Measurements from ENCODE around the gene RTEL1. TPM values are rescaled to one million over a fixed set of nuclear protein-coding genes. Genes with fewer than 3 reads are reported as not detected.
A peak's percentile ranks its signal among the peaks of the same experiment; 100 is the strongest.
"Not testable (repeated sequence)": the region's sequence is repeated elsewhere in the genome, so short reads cannot be mapped to it uniquely, and the experiment has no call there.

Gene RTEL1
- total and polyA plus RNA-seq, 8 donors: 7.6 to 70.4 (median 16.1) TPM

GRCh38 chr20:63626424-63627128 lies 31.5 kb upstream of the RTEL1 start, which contains the start of gene GMEB2:
TSS of gene GMEB2 (minus strand) at chr20:63627101. CDS start at chr20:63619397, 7,704 bp downstream.
- TF ChIP-seq POLR2A (IDR thresholded peaks at IDR 0.05) (no peak), POLR2AphosphoS5 (IDR thresholded peaks at IDR 0.05) (peak in 2 of 3 donors; percentile 39 to 65)
- Histone ChIP-seq H3K27me3 (no peaks in the 10 kb centered on the region), H3K27ac (peak within 1 kb of the TSS; percentile 94 to 99 (median 98)), H3K4me1 (peaks cover 17 to 45% (median 33%) of the 10 kb centered on the region in 4 donors), H3K4me3 (peak within 1 kb of the TSS; percentile 67 to 93 (median 80)), H3K36me3 (no peaks in the 10 kb centered on the region), H3K9me3 (no peaks in the 10 kb centered on the region)
- peak; percentile 76 to 92 for DNase-seq
- 0 to 1% (median 0%) methylated on average over 19 to 114 of the region's 114 CpGs for WGBS, 5 donors
- intact Hi-C loops (cut with DNase I; ENCODE audit: low total_unique reads): no loop called here

GRCh38 chr20:63627129-63627750 lies 30.9 kb upstream of the RTEL1 start:
- intact Hi-C loops (cut with DNase I; ENCODE audit: low total_unique reads): no loop called here
- H3K9me3 ChIP-seq: no peaks in the 10 kb centered on the region
- peaks cover 17 to 45% (median 33%) of the 10 kb centered on the region in 4 donors for H3K4me1 ChIP-seq
- 0 to 2% (median 0%) methylated on average over 37 to 65 of the region's 68 CpGs for WGBS, 5 donors
- H3K27ac ChIP-seq: peak overlapping the region; percentile 94 to 99 (median 98)
- H3K4me3 ChIP-seq: peak overlapping the region; percentile 67 to 93 (median 80)
- no peaks in the 10 kb centered on the region for H3K36me3 ChIP-seq
- no peaks in the 10 kb centered on the region for H3K27me3 ChIP-seq
- peak; percentile 96 to 98 for DNase-seq
- no peak for TF ChIP-seq CTCF (IDR thresholded peaks at IDR 0.05)
- peak in 1 of 4 donors; percentile 50 for TF ChIP-seq POLR2A (IDR thresholded peaks at IDR 0.05)
- no peak for TF ChIP-seq EP300 (IDR thresholded peaks at IDR 0.05)
- peak; percentile 40 to 86 (median 85) for TF ChIP-seq POLR2AphosphoS5 (IDR thresholded peaks at IDR 0.05)

GRCh38 chr20:63627751-63628245 lies 30.3 kb upstream of the RTEL1 start:
- no peaks in the 10 kb centered on the region for H3K9me3 ChIP-seq
- H3K27ac ChIP-seq: peak overlapping the region; percentile 94 to 99 (median 98)
- H3K27me3 ChIP-seq: no peaks in the 10 kb centered on the region
- DNase-seq: no peak
- H3K36me3 ChIP-seq: no peaks in the 10 kb centered on the region
- 4 to 16% (median 10%) methylated on average over 22 to 28 of the region's 28 CpGs for WGBS, 5 donors
- peaks cover 17 to 45% (median 33%) of the 10 kb centered on the region in 4 donors for H3K4me1 ChIP-seq
- TF ChIP-seq EP300 (IDR thresholded peaks at IDR 0.05) (no peak), POLR2A (IDR thresholded peaks at IDR 0.05) (no peak), CTCF (IDR thresholded peaks at IDR 0.05) (no peak), POLR2AphosphoS5 (IDR thresholded peaks at IDR 0.05) (no peak)
- intact Hi-C loops (cut with DNase I; ENCODE audit: low total_unique reads): no loop called here
- H3K4me3 ChIP-seq: peak overlapping the region; percentile 67 to 93 (median 80)

GRCh38 chr20:63628246-63628975 lies 29.7 kb upstream of the RTEL1 start:
- peak overlapping the region; percentile 67 to 93 (median 80) for H3K4me3 ChIP-seq
- no peaks in the 10 kb centered on the region for H3K9me3 ChIP-seq
- peaks cover 17 to 45% (median 33%) of the 10 kb centered on the region in 4 donors for H3K4me1 ChIP-seq
- no peaks in the 10 kb centered on the region for H3K36me3 ChIP-seq
- 14 to 31% (median 20%) methylated on average over 22 of the region's 22 CpGs for WGBS, 5 donors
- H3K27me3 ChIP-seq: no peaks in the 10 kb centered on the region
- DNase-seq: peak; percentile 64 to 88
- no peak for TF ChIP-seq CTCF (IDR thresholded peaks at IDR 0.05)
- no peak for TF ChIP-seq POLR2A (IDR thresholded peaks at IDR 0.05)
- no peak for TF ChIP-seq EP300 (IDR thresholded peaks at IDR 0.05)
- TF ChIP-seq POLR2AphosphoS5 (IDR thresholded peaks at IDR 0.05): peak; percentile 32 to 71 (median 49)
- peak overlapping the region; percentile 94 to 99 (median 98) for H3K27ac ChIP-seq
- intact Hi-C loops (cut with DNase I; ENCODE audit: low total_unique reads): no loop called here

- intact Hi-C loops (cut with DNase I; ENCODE audit: low total_unique reads); H3K36me3 ChIP-seq; H3K4me3 ChIP-seq; H3K27me3 ChIP-seq; H3K9me3 ChIP-seq; DNase-seq: not testable (repeated sequence)
- Histone ChIP-seq H3K4me1 (peaks cover 13 to 26% (median 23%) of the 10 kb centered on the region in 4 donors), H3K27ac (peak overlapping the region in 3 of 5 donors; percentile 21 to 29 (median 22))
- 90 to 95% (median 93%) methylated on average over 6 of the region's 6 CpGs for WGBS, 5 donors
Measured at GRCh38 chr20:63630956-63631355, 27.2 kb upstream of the RTEL1 start.

GRCh38 chr20:63631426-63631825 lies 26.7 kb upstream of the RTEL1 start:
- H3K9me3 ChIP-seq; DNase-seq; H3K4me3 ChIP-seq; H3K36me3 ChIP-seq; intact Hi-C loops (cut with DNase I; ENCODE audit: low total_unique reads); H3K27me3 ChIP-seq: not testable (repeated sequence)
- WGBS, 5 donors: 25 to 48% (median 44%) methylated on average over 10 of the region's 10 CpGs
- H3K27ac ChIP-seq: peak overlapping the region in 2 of 5 donors; percentile 21 to 29
- H3K4me1 ChIP-seq: peaks cover 13 to 24% (median 22%) of the 10 kb centered on the region in 4 donors
